Measurements from ENCODE around the gene NT5E.

- TF ChIP-seq GATA2 (IDR thresholded peaks at IDR 0.05; ENCODE audit: low read depth, low read length) (no peak), GATA3 (IDR thresholded peaks at IDR 0.05; ENCODE audit: low read depth, low read length) (no peak)
Observed at GRCh38 chr6:85432554-85432953, 17.3 kb upstream of the NT5E start.

Measured in SH-SY5Y (cell line).